Measurements from ENCODE around the gene C14orf180.

GRCh38 chr14:104587641-104588040 is 8.1 kb downstream of the C14orf180 start:
- TF ChIP-seq KDM1A (IDR thresholded peaks at IDR 0.05; ENCODE audit: borderline replicate concordance, low read length) (no peak), POLR2A (IDR thresholded peaks at IDR 0.05; ENCODE audit: control extremely low read depth in 1 of 2, low read depth in 2 of 2, low read length in 2 of 2) (no peak)
